Omental fat pad (tissue), 4 donors: ENCODE measurements around the gene FUZ. TPM values are rescaled to one million over a fixed set of nuclear protein-coding genes. Genes with fewer than 3 reads are reported as not detected.

Experiments
- ATAC-seq: fragments of 150-250 bp; one replicate; pipeline ENCODE4 v1.9.1; 2016; ENCODE audit warnings: mild to moderate bottlenecking, moderate library complexity; ENCODE audit not compliant: low FRiP score
- DNase-seq: peaks from one replicate; pipeline ENCODE4 v3.0.0-alpha.2; 2019; ENCODE audit warnings: low spot score
- CTCF ChIP-seq, 3 donors: fragments of 450-650 bp; IDR thresholded peaks; one replicate each; pipeline ENCODE4 v1.5.1; 2016 to 2017; ENCODE audit warnings: antibody characterized with exemption in 3 of 3, mild to moderate bottlenecking in 3 of 3, moderate library complexity in 2 of 3
- total RNA-seq, 4 donors: library from RNA; depleted of rRNA; stranded (reverse); fragments of >200 nt; gene quantifications; one replicate each; pipeline ENCODE4 v1.1.0, GENCODE V29; 2016

Gene FUZ
- total RNA-seq, 4 donors from 2014 or later, result 10.2 to 20.3 (median 17.0) TPM

- no peak for DNase-seq
- ATAC-seq, result no peak
- no peak for TF ChIP-seq CTCF (IDR thresholded peaks at IDR 0.05)
Measured at GRCh38 chr19:49791776-49792445, 21.2 kb downstream of the FUZ start.

GRCh38 chr19:49790866-49791265 is 22.2 kb downstream of the FUZ start:
- no peak for TF ChIP-seq CTCF (IDR thresholded peaks at IDR 0.05)
- ATAC-seq, result peak; percentile 64
- DNase-seq, result no peak

- no peak for DNase-seq
- no peak for ATAC-seq
- no peak for TF ChIP-seq CTCF (IDR thresholded peaks at IDR 0.05)
Measured at GRCh38 chr19:49788857-49789256, 24.2 kb downstream of the FUZ start.

GRCh38 chr19:49787746-49788145 is 25.3 kb downstream of the FUZ start:
- ATAC-seq (no peak), DNase-seq (no peak)
- TF ChIP-seq CTCF (IDR thresholded peaks at IDR 0.05), result no peak

GRCh38 chr19:49786376-49786820 is 26.7 kb downstream of the FUZ start:
- peak; percentile 36 for ATAC-seq
- no peak for DNase-seq
- TF ChIP-seq CTCF (IDR thresholded peaks at IDR 0.05), result no peak

- TF ChIP-seq CTCF (IDR thresholded peaks at IDR 0.05), result no peak
- ATAC-seq (no peak), DNase-seq (no peak)
Measured at GRCh38 chr19:49782515-49782914, 30.6 kb downstream of the FUZ start.

GRCh38 chr19:49781394-49781793 is 31.7 kb downstream of the FUZ start:
- ATAC-seq (no peak), DNase-seq (no peak)
- no peak for TF ChIP-seq CTCF (IDR thresholded peaks at IDR 0.05)
